GM21423 (cell line): ENCODE results near the gene KRT4.

Experiments
- ATAC-seq: cut with Tn5 transposase; IDR thresholded peaks from one replicate; pipeline ENCODE4 v1.9.1; 2021; ENCODE audit warnings: mild to moderate bottlenecking, moderate library complexity; ENCODE audit not compliant: unreplicated experiment

Gene KRT4

DNA sequence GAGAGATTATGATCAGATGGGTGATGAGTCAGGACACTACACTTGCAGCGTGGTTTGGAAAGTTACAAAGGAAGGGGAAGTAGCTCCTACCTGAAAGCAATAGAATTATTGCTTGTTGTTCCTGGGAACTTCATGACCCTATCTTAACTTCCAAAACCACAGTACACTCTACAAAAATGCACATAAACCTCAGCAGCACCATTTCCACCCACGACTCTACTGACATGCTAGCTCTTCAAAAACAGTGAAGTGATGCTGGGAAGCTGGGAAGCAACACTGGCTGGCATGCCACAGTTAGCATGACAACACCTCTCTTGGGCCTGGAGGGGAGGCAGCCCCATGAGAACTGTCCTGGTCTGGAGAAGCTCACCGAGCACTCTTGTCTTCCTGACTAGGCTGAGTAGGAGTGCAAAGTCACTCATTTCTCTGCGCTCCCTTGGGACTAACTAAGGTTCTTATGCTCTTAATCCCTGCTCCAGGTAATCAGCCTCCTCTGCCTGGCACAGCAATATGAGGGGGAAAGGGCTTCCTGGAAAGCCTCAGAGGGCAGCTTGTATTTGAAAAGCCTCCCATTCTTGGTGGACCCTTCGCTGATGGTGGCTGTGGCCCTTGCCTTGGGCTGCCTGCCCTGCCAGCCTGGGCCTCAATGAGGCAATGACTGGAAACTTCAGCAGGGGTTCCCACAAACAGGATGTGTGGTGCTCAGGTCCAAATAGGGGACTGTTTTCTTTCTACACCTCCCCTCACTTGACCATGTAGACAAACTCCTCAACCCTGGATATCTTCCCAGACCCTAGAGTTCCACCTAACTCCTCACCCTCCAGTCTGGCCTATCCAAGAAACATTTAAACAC is 19.2 kb downstream of the KRT4 start:
- ATAC-seq, result no peak

- no peak for ATAC-seq
These were observed 21.5 kb downstream of the KRT4 start for GRCh38 chr12:52792185-52793029.

DNA sequence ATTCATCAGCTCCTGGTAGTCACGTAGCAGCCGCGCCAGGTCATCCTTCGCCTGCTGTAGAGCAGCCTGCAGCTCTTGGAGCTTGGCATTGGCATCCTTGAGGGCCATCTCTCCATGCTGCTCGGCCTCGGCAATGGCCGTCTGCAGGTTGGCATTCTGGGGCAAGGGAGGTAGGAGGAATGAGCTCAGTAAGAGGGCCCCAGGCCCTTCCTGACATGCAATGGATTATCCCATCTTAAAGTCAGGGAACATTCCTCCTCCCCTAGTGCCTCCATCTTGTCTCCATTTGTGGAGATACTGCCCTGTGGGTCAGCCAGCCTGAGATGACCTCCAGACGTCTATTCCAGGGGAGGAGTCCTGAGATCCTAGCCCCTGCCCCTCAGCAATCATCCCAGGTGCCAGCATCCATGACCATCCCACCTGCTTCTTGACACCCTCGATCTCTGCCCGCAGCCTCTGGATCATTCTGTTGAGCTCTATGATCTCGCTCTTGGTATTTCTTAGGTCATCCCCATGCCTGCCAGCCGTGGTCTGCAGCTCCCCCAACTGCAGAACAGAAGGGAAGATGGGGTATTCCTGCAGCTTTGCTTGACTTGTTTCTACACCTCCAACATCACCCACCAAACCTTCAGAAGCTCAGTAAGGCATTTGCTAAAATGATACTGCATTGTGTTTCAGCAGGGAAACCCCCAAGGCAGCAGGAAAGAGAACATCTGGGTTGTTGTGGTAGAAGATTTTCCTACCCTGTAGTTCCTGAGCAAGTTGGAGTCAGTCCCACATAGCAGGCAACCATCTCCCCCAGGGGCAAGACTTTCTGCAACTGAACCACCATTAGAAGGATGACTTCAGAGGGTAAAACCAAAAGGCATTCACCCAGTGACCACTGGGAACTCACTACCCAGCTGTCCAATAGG is 22.4 kb downstream of the KRT4 start:
- ATAC-seq, result no peak

DNA sequence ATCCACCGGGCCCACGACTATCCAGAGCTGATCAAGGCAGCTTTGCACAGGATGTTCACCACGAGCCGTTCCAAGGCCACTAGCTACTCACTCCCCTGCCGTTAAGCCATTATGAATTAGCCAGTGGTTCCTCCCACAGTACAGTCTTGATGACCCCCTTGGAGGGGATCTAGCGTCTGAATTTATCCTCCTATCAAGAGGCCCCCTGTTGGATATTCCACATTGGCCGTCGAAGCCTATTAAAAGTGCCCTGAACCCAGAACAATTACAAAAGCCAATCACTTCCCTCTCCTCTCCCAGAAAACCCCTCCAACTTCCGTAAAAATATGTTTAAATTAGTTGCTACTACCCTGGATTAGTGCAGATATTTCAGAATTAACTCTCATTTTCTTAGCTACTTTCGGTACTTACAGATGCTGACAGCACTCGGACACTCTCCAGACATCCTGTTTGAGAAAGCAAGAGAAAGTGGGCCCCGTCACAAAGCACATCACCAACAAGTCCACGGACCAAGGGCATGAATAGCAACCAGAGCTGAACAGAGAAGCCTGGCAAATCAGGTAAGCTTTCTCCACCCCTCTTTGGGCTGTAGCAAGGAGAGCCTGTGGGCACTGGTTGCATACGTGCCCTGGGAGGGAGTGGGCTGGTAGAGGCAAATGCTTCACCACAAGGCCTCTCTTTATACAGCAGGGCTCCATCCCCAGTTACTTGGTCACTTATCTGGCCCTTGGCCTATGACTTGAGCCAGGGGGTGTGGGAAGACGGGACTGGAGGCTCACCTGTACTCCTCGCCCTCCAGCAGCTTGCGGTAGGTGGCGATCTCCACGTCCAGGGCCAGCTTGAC is 23.3 kb downstream of the KRT4 start:
- no peak for ATAC-seq

- ATAC-seq, result no peak
These were observed 24.1 kb downstream of the KRT4 start for GRCh38 chr12:52789637-52790426.

DNA sequence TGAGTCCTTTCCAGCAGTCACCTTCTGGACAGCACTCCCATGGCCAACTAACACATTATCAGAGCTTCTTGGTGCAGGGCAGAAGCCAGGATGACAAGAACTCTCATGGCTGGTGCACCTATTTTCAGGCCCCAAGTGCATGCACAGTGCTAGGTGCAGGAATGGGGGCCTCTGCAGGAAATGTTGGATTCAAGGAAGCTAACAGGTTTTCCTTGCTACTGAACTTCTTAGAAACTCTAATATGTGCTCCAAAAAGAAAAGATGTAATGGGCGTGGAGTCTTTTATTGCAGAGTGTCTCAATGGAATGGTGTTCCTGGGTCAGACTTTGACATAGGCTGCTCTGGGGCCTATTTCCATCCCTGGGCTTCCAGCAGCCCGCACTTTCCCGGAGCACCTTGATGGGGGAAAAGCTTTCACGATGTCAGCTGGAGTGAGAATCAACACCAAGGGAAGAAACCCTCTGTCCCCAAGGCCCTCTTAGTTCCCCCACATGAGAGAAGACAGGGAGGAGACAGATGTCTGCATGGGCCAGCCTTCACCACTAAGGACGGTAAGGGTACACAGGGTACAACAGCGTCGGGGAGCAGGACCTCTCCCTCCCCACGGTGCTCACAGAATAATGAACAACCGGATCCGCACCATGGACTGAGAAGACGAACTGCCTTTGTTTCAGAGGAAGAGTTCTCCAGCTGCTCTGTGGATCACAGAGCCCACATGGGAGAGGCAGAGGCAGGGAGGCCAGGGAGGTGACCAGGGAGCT is 24.9 kb downstream of the KRT4 start:
- ATAC-seq, result no peak

- ATAC-seq, result no peak
These were observed 25.6 kb downstream of the KRT4 start for GRCh38 chr12:52788192-52788875.

GRCh38 chr12:52787324-52788191 is 26.4 kb downstream of the KRT4 start:
- ATAC-seq, result no peak

GRCh38 chr12:52784909-52785308 is 29.0 kb downstream of the KRT4 start:
- no peak for ATAC-seq

DNA sequence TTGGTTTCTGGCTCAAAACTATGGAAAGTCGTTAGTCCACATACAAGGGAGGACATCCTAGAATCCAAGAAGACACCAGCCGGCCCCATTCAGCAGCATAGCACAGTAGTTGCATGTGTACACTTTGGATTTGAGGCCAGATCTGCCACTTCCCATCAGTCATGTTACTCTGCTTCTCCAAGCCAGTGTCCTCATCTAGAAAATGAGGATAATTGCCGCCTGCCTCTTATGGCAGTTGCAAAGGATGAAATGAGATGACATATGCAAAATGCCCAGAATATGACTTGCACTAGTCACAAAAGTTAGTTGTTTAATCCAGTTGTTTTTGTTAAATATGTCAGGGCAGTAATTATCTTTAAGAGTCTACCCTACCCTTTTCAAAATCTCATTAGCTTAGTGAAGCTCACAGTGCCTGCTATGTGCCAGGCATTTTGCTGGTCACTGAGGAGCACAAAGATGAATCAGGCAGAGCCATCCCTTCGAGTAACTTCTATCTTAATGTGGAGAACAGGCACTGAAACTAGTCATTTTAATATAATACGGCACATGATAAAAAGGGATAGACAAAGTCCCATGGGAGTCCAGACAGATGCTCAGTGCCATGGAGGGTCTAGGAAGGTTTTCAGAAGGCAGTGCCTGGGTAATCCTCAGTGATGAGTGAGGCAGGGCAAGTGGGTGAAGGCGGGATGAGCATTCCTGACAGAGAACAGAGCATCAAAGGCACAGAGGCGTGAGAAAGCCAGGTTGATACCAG is 30.2 kb downstream of the KRT4 start:
- ATAC-seq, result no peak

DNA sequence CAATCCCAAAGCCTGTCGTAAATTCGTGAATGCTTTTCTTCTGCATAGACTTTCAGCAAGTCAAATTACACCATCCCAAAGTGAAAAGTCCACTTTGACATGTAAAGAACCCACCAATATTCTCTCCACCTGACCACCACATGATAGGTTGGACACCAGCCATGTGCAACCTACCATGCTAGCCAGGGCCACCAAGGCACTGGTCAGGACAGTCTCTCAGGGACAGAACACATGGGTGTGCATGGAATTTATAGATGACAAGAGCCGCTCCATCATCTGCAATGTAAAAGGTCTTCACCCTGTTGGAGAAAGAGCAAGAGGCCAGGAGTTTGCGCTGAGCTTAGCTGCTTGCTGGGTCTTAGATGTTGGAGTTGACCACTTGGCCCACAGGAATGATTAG is 31.4 kb downstream of the KRT4 start:
- ATAC-seq, result no peak

GRCh38 chr12:52781399-52782082 is 32.4 kb downstream of the KRT4 start:
- ATAC-seq, result no peak

DNA sequence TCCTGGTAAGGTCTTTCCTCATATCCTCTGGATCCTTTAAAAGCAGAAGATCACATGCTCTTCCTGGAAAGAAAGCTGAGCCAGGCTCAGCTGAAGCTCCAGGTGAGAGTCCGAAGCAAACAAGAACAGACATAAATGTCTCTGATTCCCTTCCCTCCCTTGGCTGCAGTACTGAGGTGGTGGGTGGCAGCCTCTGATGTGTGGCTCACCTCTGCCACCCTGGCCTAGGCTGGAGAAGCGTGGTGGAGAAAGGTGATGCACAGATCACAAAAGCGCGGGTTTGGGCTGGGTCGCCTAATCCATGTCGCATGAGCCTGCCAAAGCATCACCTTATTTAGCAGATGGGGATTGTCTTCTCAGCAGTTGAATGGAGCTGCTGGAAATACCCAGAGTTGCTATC is 34.0 kb downstream of the KRT4 start:
- no peak for ATAC-seq

DNA sequence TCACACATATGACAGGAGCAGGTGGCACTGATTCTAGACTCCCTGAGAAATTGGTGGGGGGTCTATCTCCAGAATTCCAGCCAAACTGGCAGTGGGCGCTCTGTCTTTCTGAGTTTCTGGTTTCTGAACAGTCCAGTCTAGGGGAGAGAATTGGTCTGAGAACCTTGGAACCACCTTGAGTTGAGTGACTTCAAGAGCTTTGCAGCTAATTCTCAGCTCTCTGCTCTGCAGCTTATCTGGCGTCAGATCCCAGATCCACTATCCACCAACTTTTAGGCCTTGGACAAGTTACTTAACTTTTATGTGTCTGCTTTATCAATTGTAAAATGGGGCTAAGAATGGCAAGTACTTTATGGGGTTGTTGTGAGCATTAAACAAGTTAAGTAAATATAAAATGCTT is 35.1 kb downstream of the KRT4 start:
- no peak for ATAC-seq

GRCh38 chr12:52777566-52777965 is 36.4 kb downstream of the KRT4 start:
- ATAC-seq, result no peak

DNA sequence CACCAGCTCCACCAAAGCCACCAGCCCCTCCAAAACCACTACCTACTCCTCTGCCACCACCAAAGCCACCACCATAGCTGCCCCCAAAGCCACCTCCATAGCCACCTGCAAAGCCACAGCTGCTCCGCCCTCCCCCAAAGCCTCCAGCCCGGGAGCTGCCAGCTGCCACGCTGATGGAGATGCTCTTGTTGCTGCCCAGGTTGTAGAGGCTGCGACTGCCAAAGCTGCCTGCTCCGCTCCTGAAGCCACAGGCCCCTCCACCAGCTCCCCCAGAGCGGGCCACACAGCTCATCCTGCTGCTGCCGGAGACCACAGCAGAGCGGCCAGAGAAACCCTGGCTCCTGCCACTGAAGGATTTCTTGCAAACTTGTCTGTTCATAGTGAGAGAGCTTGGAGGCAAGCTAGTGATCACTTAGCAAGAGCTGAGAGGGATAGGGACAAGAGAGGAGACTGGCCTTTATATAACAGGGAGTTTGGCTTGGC is 37.0 kb downstream of the KRT4 start, which contains the start of gene KRT76:
Gene KRT76 (minus strand): TSS at position 433 of the 483 bp plus-strand sequence. CDS start 54 bp downstream, at position 379.
- no peak for ATAC-seq
